Smooth muscle cell of the brain vasculature (primary cell): ENCODE results near the gene PLSCR5.

Source experiments
- DNase-seq: peaks from one replicate; pipeline ENCODE4 v3.0.0-alpha.2; 2012; ENCODE audit warnings: low read depth, low spot score

Gene PLSCR5

DNA sequence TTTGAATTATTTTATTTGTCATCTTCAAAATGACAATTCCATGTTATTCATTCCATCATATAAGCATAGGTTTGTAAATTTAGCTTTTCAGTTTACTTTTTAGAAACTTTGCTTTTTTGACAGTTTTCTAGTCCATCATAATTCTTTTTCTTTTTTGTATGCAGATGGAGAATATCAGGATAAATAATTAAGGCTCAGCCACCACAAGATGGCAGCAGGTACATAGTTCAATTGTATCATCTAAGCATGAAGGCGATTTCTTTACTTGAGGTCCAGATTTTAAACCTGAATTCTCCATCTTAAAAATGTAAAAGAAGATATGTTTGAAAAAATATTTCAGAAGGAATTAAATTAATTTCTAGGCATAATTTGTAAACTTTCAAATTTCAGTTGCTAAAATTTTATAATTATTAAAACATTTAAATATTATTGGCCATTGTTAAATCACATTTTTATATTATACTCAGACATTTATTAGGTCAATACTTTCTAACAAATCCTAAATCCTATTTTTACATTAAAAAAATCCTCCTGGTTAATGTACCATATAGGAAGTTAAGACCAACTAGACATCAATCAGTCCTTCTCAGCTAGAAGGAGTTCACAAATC, 15.1 kb downstream of the PLSCR5 start:
- DNase-seq, result peak; percentile 47

DNA sequence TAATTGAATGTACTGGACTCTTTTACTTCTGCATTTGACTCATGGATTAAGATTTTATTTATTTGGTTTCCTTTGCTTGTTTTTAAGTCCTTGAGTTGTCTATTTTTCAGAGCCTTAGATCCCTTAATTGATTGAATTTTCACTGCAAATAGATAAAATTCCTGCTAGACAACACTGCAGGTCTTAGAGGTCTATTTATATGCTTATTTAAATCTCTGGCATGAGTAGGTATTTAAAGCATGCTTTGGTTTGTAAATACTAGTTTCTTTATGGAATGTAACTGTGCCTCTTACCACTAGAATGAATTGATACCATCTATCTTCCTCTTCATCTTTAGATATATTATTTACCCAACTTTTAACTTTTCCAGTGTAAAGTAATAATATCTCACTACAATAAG, 20.0 kb downstream of the PLSCR5 start:
- no peak for DNase-seq

DNA sequence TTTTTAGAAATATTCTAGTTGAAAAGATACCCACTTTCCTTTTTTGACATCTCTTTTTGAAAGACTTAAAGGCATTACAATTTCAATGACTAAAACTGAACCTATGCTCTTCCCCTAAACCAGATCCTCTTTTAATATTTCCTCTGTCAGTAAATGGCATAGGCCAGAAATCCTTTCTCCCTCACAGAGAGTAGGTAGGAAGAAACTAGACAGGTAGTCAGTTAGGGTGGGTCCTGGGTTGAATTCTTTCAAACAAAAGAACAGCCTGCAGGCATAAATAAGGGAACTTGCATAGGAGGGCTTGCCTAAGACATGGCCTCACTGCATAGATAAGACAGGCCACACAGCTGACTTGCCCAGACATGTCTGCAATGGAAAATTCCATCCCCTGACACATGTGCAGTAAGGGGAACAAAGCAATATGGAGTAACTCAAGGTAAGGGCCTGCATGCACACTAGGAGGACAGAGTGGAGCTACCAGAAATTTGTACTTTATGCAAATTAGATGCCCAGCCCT, 23.1 kb downstream of the PLSCR5 start:
- no peak for DNase-seq

DNA sequence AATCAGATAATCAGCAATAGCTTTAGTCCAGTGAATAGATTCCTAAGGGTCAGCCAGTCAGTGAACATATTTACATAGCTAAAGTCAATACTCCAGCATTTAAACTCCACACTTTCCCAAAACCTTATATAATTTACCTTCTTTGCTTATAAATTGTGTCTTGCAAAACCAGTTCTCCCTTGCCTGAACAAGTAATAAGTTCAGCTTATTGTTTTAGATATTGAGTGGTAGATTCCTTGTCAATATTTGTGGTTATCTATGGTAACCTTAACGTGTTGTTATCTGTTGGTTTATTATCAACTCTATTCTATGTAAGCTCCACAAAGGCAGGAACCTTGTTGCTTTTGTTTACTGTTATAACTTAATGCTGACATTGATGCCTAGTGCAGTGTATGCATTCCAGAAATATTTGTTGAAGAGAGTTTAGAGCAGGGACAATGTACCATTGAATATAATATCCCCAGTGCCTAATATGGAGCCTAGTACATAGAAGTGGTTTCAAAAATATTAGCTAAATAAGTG, 24.0 kb downstream of the PLSCR5 start:
- no peak for DNase-seq

DNA sequence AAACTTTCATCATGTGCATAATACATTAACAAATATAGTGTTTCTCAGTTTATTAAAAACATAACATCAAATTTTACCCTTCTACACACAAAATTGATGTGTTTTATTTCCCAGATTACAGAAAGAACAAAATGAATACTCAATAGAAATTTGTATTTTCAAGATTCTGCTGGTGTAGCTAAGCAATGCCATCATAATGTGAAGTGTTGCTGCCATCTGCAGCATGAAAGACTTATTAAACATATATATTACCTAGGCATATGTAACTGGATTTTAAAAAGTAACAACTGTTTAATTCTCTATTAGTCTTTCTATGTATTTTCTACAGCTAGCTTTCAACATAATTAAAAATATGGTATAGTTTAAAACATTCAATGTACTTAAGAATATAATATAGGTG, 27.5 kb downstream of the PLSCR5 start:
- peak; percentile 51 for DNase-seq

DNA sequence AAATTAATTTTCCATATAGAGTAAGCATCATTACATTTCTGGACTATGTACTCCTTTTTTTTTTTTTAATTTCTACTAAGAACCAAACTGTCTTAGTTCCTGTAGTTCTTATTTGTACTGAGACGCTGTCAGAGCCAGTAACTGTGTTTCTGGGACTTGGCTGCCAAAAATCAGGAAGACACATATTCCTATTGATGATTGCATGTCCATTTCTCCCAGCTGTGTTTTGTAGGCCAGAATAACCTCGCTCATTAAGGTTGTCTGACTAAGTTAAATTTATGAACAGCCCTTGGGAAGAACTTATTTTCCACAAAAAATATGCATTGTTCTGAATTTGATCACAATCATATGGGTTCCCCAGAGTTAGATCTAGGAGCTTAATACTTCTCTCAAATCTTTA, 29.5 kb downstream of the PLSCR5 start:
- DNase-seq, result no peak

DNA sequence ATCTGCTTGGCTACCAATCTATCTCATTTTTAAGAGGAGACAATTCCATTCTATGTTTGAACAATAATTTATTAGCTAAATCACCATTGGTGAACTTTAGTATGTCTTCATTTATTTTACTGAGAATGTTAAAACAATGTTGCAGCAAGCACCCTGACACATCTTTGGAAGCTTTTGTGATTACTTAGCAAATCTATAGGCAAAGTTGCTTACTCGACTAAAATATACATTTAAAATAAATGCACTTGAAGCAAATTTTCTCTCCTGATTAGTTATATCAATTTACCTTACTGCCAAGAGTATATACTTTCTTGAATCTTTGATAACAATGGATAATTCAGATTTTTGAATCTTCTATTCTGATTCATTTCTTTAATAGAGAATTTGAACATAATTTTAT, 31.0 kb downstream of the PLSCR5 start:
- no peak for DNase-seq

DNA sequence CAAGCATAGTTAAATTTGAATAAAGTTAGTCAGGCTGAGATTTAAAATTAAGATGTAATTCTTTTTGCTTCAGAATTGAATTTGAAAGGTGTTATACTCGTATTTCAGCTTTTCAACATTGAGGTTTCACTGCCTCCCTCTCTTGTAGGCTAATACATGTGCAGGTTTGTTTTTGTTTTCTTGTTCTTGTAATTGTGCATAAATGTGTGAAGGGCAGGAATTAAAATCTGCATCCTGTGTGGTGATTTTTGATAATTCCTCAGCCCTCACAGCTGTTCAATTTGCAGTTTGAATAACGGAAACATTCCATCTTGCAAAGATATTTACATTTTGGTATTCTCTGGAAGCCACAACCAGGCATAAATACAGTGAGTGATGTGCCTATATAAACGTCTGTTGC, 35.8 kb downstream of the PLSCR5 start:
- no peak for DNase-seq

DNA sequence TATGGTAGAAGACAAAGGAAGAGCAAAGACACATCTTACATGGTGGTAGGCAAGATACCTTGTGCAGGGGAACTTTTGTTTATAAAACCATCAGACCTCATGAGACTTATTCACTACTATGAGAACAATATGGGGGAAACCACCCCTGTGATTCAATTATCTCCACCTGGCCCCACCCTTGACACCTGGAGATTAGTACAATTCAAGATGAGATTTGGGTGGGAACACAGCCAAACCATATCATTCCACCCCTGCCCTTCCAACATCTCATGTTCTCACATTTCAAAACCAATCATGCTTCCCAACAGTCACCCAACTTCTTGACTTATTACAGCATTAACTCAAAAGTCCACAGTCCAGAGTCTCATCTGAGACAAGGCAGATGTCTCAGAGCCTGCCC, 39.0 kb downstream of the PLSCR5 start:
- no peak for DNase-seq

DNA sequence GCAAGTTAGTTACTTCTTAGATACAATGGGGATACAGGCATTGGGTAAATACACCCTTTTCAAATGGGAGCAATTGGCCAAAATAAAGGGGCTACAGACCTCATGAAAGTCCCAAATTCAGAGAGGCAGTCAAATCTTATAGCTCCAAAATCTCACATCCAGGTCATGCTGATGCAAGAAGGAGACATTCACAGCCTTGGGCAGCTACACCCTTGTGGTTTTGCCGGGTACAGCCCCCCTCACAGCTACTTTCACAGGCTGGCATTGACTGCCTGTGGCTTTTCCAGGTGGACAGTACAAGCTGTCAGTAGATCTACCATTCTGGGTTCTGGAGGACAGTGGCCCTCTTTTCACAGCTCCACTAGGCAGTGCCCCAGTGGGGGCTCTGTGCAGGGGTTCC, 43.3 kb downstream of the PLSCR5 start:
- no peak for DNase-seq

DNA sequence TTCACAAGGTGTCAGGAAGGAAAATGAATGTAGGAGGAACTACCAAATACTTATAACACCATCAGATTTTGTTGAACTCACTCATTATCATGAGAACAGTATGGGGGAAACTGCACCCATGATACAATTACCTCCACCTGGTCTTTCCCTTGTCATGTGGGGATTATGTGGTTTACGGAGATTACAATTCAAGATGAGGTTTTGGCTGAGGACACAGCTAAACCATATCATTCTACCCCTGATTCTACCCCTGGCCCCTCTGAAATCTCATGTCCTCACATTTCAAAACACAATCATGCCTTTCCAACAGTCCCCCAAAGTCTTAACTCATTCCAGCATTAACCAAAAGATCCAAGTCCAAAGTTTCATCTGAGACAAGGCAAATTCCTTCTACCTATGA, 43.7 kb downstream of the PLSCR5 start:
- no peak for DNase-seq

DNA sequence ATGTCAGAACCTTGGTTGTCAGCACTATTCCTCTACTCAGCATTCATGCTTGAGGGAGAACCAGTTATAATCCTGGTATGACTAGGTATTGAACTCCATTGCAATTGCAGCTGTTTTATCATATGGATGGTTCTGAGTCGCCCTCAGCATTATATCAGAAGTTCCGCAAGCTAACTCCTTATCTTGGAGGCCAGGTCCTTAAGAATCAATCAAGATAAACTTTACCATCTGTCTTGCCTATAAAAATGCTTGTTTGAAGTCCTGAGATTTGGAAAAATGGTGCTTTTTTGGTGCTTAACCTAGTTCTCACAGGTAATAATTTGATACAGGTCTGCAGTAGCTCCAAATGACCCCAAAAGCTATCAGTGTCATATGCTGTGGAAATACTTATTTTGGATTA, 44.5 kb downstream of the PLSCR5 start:
- DNase-seq, result no peak

DNA sequence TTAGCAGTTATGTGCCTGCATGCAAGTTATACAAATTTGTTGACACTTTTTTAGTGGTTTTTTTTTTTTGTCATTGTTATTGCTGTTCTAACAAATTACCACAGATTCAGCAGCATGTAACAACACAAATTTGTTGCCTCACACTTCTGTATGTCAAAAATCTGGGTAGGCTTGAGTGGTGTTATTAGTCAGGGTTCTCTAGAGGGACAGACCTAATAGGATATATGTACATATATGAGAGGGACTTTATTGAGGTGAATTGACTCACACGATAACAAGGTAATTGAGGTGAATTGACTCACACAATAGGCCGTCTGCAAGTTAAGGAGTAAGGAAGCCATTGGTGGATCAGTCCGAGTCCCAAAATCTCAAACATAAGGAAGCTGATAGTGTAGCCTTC, 45.8 kb downstream of the PLSCR5 start:
- no peak for DNase-seq

DNA sequence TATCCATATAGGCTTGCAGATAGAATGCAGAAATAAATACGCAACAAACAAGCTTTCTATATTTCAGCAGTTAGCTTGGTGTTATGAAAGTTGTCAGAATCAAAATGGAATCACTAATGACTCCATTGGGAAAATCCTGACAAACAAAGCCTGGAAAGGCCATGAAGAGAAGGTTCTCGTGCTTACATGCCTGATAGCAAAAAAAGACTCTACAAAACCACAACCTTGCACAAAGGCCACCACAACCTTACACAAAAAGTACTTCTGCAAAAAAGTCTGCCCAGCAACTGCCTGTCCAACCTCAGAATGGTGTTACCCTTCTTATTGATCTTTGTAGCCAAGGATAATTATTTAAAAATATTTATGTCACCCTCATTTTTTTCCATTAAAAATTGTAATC, 46.4 kb downstream of the PLSCR5 start:
- DNase-seq, result no peak

DNA sequence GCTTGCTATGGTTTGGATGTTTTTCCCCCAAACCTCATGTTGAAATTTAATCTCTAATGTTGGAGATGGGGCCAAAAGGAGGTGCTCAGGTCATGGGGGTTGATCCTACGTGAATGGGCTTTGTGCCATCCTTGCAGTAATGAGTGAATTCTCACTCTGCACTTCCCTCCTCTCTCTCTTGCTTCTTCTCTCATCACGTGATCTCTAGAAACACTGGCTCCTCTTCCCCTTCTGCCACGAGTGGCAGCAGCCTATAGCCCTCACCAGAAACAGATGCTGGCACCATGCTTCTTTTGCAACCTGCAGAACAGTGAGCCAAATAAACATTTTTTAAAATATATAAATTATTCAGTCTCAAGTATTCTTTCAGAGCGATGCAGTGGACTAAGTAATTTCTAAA, 47.4 kb downstream of the PLSCR5 start:
- no peak for DNase-seq

DNA sequence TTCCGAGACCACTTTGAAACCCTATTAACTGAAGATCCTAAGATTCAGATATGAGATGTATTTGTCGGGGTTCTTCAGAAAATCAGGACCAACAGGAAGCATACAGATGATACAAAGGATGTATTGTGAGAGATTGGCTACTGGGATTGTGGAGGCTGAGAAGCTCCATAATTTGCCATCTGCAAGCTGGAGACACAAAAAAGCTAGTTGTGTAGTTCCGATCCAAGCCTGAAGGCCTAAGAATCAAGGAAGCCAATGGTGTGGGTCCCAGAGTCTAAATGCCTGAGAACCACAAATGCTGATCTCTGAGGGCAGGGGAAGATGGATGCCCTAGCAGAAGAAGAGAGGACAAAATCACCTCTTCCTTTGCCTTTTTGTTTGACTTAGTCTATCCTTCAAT, 49.8 kb downstream of the PLSCR5 start:
- DNase-seq, result no peak

DNA sequence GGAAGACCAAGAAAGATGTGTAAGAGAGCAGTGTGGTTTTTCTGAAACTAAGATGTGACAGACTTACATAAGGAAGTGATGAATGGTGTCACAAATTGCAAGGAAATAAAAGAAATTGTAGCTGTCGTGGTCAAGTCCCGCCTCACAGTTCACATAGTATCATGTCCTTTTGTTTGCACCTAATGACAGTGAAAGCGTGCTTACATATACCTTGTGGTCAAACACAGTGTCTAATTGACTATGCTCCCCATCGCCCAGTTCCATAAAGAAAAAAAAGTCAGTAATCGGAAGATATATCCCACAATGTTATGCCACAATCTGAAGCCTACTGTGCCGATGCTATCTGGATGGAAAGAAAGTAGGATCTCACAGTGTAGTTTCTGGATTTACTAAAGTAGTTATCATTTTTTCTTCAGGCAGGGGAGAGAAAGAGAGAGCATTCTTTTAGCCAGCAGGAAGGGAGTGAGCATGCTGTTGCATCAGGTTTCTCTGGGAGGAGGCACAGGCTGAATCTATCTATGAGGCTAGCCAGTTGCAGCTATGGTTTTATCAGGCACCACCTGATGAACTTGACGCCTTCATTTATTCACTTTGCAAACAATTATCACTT, 50.9 kb downstream of the PLSCR5 start:
- no peak for DNase-seq

DNA sequence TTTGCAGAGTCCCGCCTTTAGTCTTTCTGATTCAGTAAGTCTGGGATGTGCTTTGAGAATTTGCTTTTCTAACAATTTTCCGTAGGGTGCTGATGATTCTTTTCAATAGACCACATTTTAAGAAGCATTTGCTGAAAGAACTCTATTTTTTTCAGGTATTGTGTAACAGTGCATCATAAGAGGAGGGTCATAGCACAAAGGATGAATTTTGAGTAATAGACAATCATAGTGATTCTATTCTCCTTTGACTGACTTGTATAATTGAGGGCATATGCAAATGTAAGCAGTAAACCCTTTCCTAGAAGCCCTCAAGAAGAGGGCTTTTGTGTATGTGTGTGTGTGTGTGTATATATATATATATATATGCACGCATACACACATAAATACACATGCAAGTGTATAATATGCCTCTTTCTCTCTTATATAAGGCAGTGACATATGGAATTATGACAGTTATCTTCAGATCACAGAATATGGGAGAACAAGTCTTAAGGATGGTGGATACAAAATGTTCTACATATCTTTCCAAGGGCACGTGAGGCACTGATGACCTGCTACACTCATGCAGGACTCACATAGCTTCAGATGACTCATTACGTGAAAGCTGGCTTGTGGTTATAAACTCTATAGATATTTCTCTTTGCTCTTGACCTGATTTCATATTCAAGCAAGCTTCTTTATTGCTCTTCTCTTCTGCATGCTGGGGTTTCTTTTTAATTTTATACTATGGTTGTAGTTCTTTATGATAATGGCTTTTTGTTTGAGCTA, 54.2 kb downstream of the PLSCR5 start:
- DNase-seq, result peak; percentile 47

DNA sequence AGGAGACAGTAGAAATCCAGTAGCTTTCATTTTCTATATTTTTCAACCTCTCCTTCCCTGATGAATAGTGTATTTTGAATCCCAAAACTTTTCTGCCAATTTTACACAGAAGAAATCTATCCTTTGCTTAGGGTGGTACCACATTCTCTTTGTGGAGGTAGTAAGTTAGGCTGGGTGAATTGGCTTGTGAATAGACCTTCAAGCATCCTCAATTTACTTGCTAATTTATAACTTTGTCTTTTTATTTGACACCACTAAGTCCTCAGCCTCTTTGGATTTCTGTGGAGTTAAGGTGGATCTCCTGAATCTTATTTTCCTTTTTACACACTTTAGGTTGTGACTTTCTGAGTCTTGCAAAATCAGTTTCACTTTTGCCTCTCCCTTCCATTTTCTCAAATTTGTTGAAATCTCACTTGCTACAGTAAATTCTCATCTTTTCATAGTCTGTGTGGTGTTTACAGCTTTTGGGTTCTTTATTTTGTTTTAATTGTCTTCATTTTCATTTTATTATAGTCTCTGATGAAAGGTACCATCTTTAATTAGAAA, 55.0 kb downstream of the PLSCR5 start:
- DNase-seq, result no peak

DNA sequence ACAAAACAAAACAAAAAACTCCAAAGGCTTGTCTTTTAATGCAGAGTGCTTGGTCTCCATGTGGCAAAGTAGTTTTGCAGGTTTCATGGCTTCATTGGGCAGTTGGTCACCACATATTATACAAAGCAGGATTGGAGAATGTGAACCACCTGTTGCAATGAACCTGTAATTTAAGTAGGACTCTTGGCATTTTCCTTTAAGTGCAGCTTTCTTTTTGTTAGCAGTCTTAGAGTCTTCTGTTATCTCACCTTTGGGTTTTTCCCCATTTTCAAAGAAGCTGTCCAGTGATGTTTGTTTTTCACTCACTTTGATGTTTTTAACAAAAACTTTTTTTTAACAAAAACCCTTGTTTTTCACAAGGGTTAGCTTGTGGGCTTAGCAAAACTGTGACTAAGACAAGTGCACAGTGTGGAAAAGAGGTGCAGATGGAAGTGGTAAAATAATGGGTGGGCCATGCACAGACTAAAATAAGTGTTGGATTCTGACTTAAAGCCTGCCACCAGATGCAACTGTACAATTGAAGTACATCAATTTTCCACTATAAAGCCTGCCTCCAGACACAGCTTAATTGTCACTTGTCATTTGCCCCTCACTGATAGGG, 57.8 kb downstream of the PLSCR5 start:
- no peak for DNase-seq

DNA sequence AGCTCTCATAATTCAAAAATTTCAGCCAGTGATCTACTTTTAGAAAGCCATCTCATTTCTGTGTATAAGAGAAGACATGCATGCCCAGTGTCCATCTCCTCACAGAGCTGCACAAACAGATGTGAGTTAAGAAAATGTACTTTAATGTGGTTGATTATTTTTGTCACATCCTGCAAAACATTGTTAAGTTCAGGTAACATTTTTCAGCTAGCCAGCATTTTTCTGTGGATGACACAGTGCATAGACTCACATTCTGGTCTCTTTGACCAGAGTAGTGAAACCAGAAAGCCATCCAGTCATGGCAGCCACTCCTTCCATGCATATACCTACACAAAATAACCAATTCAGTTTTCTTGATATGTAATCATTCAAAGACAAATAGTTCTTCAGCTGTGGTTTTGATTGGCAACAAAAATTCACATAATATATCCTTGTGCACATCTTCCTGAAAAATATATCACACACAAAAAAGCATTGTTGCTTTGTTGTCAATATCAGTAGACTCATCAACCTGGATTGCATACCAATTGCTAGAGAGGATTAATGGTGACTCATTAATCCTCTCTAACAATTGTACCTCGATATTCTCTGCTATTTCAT, 58.7 kb downstream of the PLSCR5 start:
- DNase-seq, result no peak
